ENCODE results near the gene ASPHD2. TPM values are rescaled to one million over a fixed set of nuclear protein-coding genes. Genes with fewer than 3 reads are reported as not detected.
"Not testable (repeated sequence)": the region's sequence is repeated elsewhere in the genome, so short reads cannot be mapped to it uniquely, and the experiment has no call there.

The ASPHD2 gene
- total RNA-seq, 1 donor from 2014 or later = 3.4 TPM

- Histone ChIP-seq H3K27me3 (ENCODE audit: control insufficient read depth, insufficient read depth, low read length) (no peaks in the 10 kb centered on the region), H3K36me3 (ENCODE audit: control insufficient read depth, insufficient read depth, low read length) (no peaks in the 10 kb centered on the region), H3K4me3 (ENCODE audit: low read depth, low read length) (no peak overlapping the region)
- TF ChIP-seq CTCF (IDR thresholded peaks at IDR 0.05; ENCODE audit: insufficient read depth, low read length, severe bottlenecking) = no peak
- DNase-seq (ENCODE audit: low read depth) = no peak
- no peak for FAIRE-seq
These were observed 3.7 kb downstream of the ASPHD2 start for GRCh38 chr22:26432619-26433311.

DNA sequence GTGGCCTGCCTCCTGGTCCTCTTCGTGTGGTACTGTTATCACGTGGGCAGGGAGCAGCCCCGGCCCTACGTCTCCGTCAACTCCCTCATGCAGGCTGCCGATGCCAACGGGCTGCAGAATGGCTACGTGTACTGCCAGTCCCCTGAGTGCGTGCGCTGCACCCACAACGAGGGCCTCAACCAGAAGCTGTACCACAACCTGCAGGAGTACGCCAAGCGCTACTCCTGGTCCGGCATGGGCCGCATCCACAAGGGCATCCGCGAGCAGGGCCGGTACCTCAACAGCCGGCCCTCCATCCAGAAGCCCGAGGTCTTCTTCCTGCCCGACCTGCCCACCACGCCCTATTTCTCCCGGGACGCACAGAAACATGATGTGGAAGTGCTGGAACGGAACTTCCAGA lies 4.7 kb downstream of the ASPHD2 start:
- Histone ChIP-seq H3K27me3 (ENCODE audit: control insufficient read depth, insufficient read depth, low read length) (no peaks in the 10 kb centered on the region), H3K4me3 (ENCODE audit: low read depth, low read length) (no peak overlapping the region), H3K36me3 (ENCODE audit: control insufficient read depth, insufficient read depth, low read length) (no peaks in the 10 kb centered on the region)
- FAIRE-seq (no peak), DNase-seq (ENCODE audit: low read depth) (no peak)
- TF ChIP-seq CTCF (IDR thresholded peaks at IDR 0.05; ENCODE audit: insufficient read depth, low read length, severe bottlenecking) = no peak

GRCh38 chr22:26435327-26436093 lies 6.5 kb downstream of the ASPHD2 start:
- DNase-seq (ENCODE audit: low read depth) (no peak), FAIRE-seq (no peak)
- Histone ChIP-seq H3K27me3 (ENCODE audit: control insufficient read depth, insufficient read depth, low read length) (no peaks in the 10 kb centered on the region), H3K4me3 (ENCODE audit: low read depth, low read length) (no peak overlapping the region), H3K36me3 (ENCODE audit: control insufficient read depth, insufficient read depth, low read length) (no peaks in the 10 kb centered on the region)
- TF ChIP-seq CTCF (IDR thresholded peaks at IDR 0.05; ENCODE audit: insufficient read depth, low read length, severe bottlenecking) = no peak

DNA sequence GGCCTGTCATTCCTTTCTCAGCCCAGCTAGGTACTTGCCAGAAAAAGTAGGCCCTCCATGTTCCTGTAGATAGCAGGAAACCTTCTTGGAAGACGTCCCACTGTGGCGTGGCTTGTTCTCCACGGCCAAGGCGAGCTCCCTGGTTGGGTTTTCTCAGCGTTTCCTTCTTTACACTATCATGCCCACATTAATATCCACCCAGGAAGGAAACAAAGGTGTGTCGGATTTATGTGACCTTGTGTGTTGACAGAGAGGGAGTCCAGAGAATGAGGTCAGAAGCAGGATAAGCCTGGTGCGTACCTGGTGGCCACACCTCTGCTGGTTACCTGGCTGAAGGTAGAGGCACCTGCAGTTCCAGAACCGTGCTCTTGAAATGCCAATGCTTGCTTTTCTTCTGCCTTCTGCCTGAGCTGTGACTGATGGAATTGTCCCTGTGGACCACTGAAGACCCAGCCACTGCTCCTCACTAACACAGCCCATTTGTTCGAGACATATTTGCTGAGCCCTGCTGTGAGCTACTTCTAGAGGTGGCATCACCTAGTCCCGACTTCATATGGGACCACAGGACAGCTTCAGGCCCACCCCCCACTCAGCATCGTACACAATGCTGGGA lies 7.9 kb downstream of the ASPHD2 start:
- Histone ChIP-seq H3K4me3 (ENCODE audit: low read depth, low read length) (no peak overlapping the region), H3K27me3 (ENCODE audit: control insufficient read depth, insufficient read depth, low read length) (no peaks in the 10 kb centered on the region), H3K36me3 (ENCODE audit: control insufficient read depth, insufficient read depth, low read length) (no peaks in the 10 kb centered on the region)
- FAIRE-seq = peak; percentile 55
- no peak for TF ChIP-seq CTCF (IDR thresholded peaks at IDR 0.05; ENCODE audit: insufficient read depth, low read length, severe bottlenecking)
- DNase-seq (ENCODE audit: low read depth) = peak; percentile 28

GRCh38 chr22:26437694-26438392 lies 8.8 kb downstream of the ASPHD2 start:
- TF ChIP-seq CTCF (IDR thresholded peaks at IDR 0.05; ENCODE audit: insufficient read depth, low read length, severe bottlenecking) = no peak
- Histone ChIP-seq H3K27me3 (ENCODE audit: control insufficient read depth, insufficient read depth, low read length) (no peaks in the 10 kb centered on the region), H3K36me3 (ENCODE audit: control insufficient read depth, insufficient read depth, low read length) (no peaks in the 10 kb centered on the region), H3K4me3 (ENCODE audit: low read depth, low read length) (no peak overlapping the region)
- FAIRE-seq (no peak), DNase-seq (ENCODE audit: low read depth) (no peak)

DNA sequence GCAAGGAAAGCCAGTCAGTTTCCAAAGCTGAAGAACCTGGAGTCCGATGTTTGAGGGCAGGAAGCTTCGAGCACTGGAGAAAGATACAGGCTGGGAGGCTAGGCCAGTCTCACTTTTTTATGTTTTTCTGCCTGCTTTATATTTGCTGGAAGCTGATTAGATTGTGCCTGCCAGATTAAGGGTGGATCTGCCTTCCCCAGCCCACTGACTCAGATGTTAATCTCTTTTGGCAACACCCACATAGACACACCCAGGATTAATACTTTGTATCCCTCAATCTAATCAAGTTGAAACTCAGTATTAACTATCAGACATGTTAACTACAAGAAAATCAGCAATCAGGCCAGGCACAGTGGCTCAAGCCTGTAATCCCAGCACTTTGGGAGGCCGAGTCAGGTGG lies 9.7 kb downstream of the ASPHD2 start:
- not testable (repeated sequence) for H3K36me3 ChIP-seq (ENCODE audit: control insufficient read depth, insufficient read depth, low read length); H3K27me3 ChIP-seq (ENCODE audit: control insufficient read depth, insufficient read depth, low read length); H3K4me3 ChIP-seq (ENCODE audit: low read depth, low read length); FAIRE-seq; DNase-seq (ENCODE audit: low read depth)

Measured in bronchial epithelial cell (primary cell).